Effector memory CD4-positive, alpha-beta T cell (primary cell): ENCODE results near the gene GALT.

ENCODE experiments used
- DNase-seq, 3 donors: peaks; one replicate each; pipeline ENCODE4 v3.0.0-alpha.2; 2020
- H3K27ac ChIP-seq: 2 replicates; pipeline ENCODE4 v1.7.0; 2013; ENCODE audit warnings: mild to moderate bottlenecking, low read length, moderate library complexity; ENCODE audit not compliant: insufficient read depth, poor library complexity, severe bottlenecking
- H3K27me3 ChIP-seq: replicated peaks from 2 replicates; pipeline ENCODE4 v1.7.0; 2013; ENCODE audit warnings: mild to moderate bottlenecking, low read length; ENCODE audit not compliant: insufficient read depth, control insufficient read depth, poor library complexity, severe bottlenecking
- H3K36me3 ChIP-seq: 2 replicates; pipeline ENCODE4 v1.7.0; 2013; ENCODE audit warnings: mild to moderate bottlenecking, low read length, moderate library complexity; ENCODE audit not compliant: control insufficient read depth, insufficient read depth
- H3K4me1 ChIP-seq: 2 replicates; pipeline ENCODE4 v1.7.0; 2013; ENCODE audit warnings: low read length, mild to moderate bottlenecking; ENCODE audit not compliant: control insufficient read depth, insufficient read depth, poor library complexity, severe bottlenecking
- H3K4me3 ChIP-seq: 2 replicates; pipeline ENCODE4 v1.7.0; 2013; ENCODE audit warnings: low read length, low read depth, mild to moderate bottlenecking; ENCODE audit not compliant: insufficient read depth, poor library complexity, severe bottlenecking
- H3K9me3 ChIP-seq: 2 replicates; pipeline ENCODE4 v1.7.0; 2013; ENCODE audit warnings: mild to moderate bottlenecking, low read length, moderate library complexity; ENCODE audit not compliant: control insufficient read depth

GALT gene

DNA sequence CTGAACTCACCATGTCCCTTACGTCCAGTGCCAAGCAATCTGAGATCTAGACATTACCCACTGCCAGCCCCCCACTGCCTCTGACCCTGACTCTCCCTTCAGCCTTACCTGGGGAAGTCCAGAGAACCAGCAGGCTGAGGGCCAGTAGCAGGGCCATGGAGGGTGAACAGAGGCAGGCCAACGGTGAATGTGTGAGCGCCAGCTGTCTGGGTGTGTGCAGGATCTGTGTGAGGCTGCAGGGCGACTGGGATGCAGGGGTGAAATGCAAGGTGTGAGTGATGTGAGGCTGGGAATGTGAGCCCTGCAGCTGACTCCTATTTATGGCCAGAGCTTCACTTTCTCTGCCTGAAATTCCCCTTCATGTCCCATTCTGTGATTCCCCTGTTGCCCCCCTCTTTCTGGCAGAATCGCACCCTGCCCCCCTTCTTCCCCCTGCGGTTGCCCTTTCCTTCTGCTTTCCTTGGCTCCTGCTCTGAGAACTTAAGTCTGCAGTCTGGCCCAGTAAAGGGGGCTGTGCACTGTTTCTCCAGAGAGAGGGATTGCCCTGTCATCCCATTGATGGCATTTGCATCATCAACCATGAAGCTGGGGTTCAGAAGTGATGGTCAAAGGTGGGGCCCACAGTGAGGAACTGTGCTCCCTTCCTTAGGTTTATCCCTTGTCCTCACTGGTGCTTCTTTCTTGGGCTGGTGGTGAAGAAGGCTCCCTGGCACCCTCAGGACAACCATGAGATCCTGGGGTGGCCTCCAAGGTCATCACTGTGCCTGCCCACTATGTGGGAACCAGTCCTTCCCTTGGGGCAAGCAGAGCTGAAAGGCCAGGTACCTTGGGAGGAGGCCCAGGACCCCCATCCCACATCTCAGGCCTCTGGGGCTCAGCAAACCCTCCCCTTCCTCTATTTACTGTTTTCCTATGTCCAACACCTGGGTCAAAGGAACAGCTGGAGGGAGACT is 44.8 kb downstream of the GALT start, which contains the start of gene CCL19:
Gene CCL19, minus strand, starts transcription at position 294 of the 953 bp plus-strand sequence. Its CDS starts 137 bp downstream, at position 157.
- H3K9me3 ChIP-seq, result no peaks in the 10 kb centered on the region
- no peak within 1 kb of the TSS for H3K27ac ChIP-seq
- no peak within 1 kb of the TSS for H3K4me3 ChIP-seq
- no peaks in the 10 kb centered on the region for H3K27me3 ChIP-seq
- H3K4me1 ChIP-seq, result no peaks in the 10 kb centered on the region
- DNase-seq, result no peak
- H3K36me3 ChIP-seq, result no peaks in the 10 kb centered on the region

DNA sequence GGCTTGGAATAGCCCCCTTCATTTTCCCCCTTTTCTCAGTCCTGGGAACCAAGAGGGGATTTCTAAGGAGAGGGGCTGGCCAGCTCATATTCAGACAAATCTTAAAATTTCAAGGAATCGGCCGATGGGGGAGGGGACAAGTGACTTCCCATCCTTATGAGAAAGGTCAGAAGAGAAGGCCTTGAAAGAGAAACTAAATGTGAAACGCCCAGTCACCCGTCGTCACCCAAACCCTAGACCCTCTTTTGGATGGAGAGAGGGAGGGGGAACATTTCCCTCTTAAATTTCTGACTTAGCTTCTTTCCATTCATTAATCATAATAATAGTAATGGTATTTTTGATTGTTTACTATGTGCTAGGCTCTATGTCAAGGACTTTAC is 45.5 kb downstream of the GALT start:
- no peaks in the 10 kb centered on the region for H3K9me3 ChIP-seq
- H3K4me1 ChIP-seq, result no peaks in the 10 kb centered on the region
- H3K36me3 ChIP-seq, result no peaks in the 10 kb centered on the region
- no peak overlapping the region for H3K27ac ChIP-seq
- no peaks in the 10 kb centered on the region for H3K27me3 ChIP-seq
- no peak overlapping the region for H3K4me3 ChIP-seq
- DNase-seq, result no peak

DNA sequence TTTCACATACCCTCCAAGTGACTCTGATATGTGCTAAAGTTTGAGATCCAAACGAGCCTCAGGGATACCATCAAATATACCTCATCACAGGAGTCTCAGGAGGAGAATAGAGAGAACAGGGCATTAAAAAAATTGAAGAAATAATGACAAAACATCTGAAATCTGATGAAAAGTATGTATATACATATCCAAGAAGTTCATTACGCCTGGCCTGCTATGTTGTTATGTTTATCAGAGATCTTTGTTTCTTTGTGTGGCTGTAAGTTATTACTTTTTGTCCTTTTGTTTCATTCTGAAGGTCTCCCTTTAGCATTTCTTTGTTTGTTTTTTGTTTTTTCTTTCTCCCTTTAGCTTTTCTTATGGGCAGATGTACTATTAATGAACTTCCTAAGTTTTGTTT is 47.1 kb downstream of the GALT start:
- Histone ChIP-seq H3K4me1 (no peaks in the 10 kb centered on the region), H3K9me3 (no peaks in the 10 kb centered on the region), H3K27ac (no peak overlapping the region), H3K36me3 (no peaks in the 10 kb centered on the region), H3K27me3 (no peaks in the 10 kb centered on the region), H3K4me3 (no peak overlapping the region)
- DNase-seq, result no peak

- no peak for DNase-seq
- no peaks in the 10 kb centered on the region for H3K36me3 ChIP-seq
- no peaks in the 10 kb centered on the region for H3K4me1 ChIP-seq
- no peak overlapping the region for H3K27ac ChIP-seq
- no peaks in the 10 kb centered on the region for H3K27me3 ChIP-seq
- H3K9me3 ChIP-seq, result no peaks in the 10 kb centered on the region
- H3K4me3 ChIP-seq, result no peak overlapping the region
Observed at GRCh38 chr9:34694811-34695210, 48.3 kb downstream of the GALT start.
